Endothelial cell of umbilical vein (primary cell): Measurements from ENCODE around the gene PCED1B. TPM values are rescaled to one million over a fixed set of nuclear protein-coding genes. Genes with fewer than 3 reads are reported as not detected.

Experiments
- BruUV-seq: library from RNA; stranded (reverse); fragments of 400-500 nt; replicated peaks from 2 replicates; lab custom pipeline; 2021; lab: Mats Ljungman, UMichigan
- CTCF ChIA-PET: fragments of 300-600, 350-600 bp; sonication (Branson Sonifier 250); formaldehyde crosslinking; loops from one replicate; lab custom pipeline; 2021; ENCODE audit warnings: antibody characterized with exemption, inconsistent platforms; lab: Charles Lee
- POLR2A ChIA-PET: fragments of 300-600, 350-600 bp; sonication (Branson Sonifier 250); formaldehyde crosslinking; loops from one replicate; lab custom pipeline; 2021; ENCODE audit warnings: antibody characterized with exemption, inconsistent platforms; lab: Charles Lee
- DNase-seq: peaks from one replicate; pipeline ENCODE4 v3.0.0-alpha.2; 2011; ENCODE audit warnings: low read depth, low spot score
- FAIRE-seq: peaks from 2 replicates; lab custom pipeline; 2011; peaks lifted over from hg19 to GRCh38; lab: Jason Lieb, UNC
- H2AFZ ChIP-seq: 2 replicates; pipeline ENCODE4 v1.6.0; 2012; ENCODE audit warnings: low read depth, low read length, control low read depth, inconsistent platforms
- H3K27ac ChIP-seq: 2 replicates; pipeline ENCODE4 v1.5.1; 2011; ENCODE audit warnings: low read depth, mild to moderate bottlenecking, control low read depth, low read length, moderate library complexity; ENCODE audit not compliant: insufficient read depth
- H3K27me3 ChIP-seq, 2 experiments: 2 replicates each; pipeline versions ENCODE4 v1.6.0 to v1.6.1; 2011; ENCODE audit warnings: low read length in 2 of 2, mixed read lengths in 1 of 2; ENCODE audit not compliant: control insufficient read depth in 2 of 2, insufficient read depth in 2 of 2
- H3K36me3 ChIP-seq, 2 experiments: 2 replicates in 1 of 2; 3 replicates in 1 of 2; pipeline ENCODE4 v1.5.1; 2011; ENCODE audit warnings: low read length in 2 of 2, mild to moderate bottlenecking in 1 of 2, moderate library complexity in 1 of 2; ENCODE audit not compliant: control insufficient read depth in 2 of 2, insufficient read depth in 2 of 2; ENCODE audit errors: extremely low read depth in 1 of 2
- H3K4me1 ChIP-seq: 3 replicates; pipeline ENCODE4 v1.5.1; 2011; ENCODE audit warnings: mild to moderate bottlenecking, low read length; ENCODE audit not compliant: control insufficient read depth, insufficient read depth; ENCODE audit errors: extremely low read depth
- H3K4me2 ChIP-seq: 2 replicates; pipeline ENCODE4 v1.6.1; 2011; ENCODE audit warnings: low read length, control low read depth, mixed read lengths; ENCODE audit not compliant: insufficient read depth
- H3K4me3 ChIP-seq, 3 experiments: fragments of 200-600 bp in 1 of 3; sonication (generic), shearing (Covaris generic) in 1 of 3; replicated peaks in 1 of 3; 2 replicates each; pipeline ENCODE4 v1.5.1; 2011 to 2016; ENCODE audit warnings: control low read depth in 3 of 3, low read length in 3 of 3, mild to moderate bottlenecking in 2 of 3, inconsistent platforms in 1 of 3, low read depth in 1 of 3, moderate library complexity in 1 of 3; ENCODE audit not compliant: insufficient read depth in 1 of 3
- H3K79me2 ChIP-seq: 2 replicates; pipeline ENCODE4 v1.6.0; 2012; ENCODE audit warnings: low read length, inconsistent platforms; ENCODE audit not compliant: control insufficient read depth, insufficient read depth
- H3K9ac ChIP-seq: replicated peaks from 2 replicates; pipeline ENCODE3; 2011; ENCODE audit warnings: low read length, control low read depth; ENCODE audit not compliant: insufficient read depth; ENCODE audit errors: extremely low read depth
- H3K9me1 ChIP-seq: replicated peaks from 3 replicates; pipeline ENCODE4 v1.6.0; 2011; ENCODE audit warnings: mild to moderate bottlenecking, low read length; ENCODE audit not compliant: control insufficient read depth, insufficient read depth; ENCODE audit errors: extremely low read depth
- H3K9me3 ChIP-seq: replicated peaks from 2 replicates; pipeline ENCODE4 v1.5.1; 2012; ENCODE audit warnings: low read length, inconsistent platforms; ENCODE audit not compliant: control insufficient read depth, insufficient read depth
- H4K20me1 ChIP-seq: replicated peaks from 2 replicates; pipeline ENCODE3; 2011; ENCODE audit warnings: mild to moderate bottlenecking, low read length; ENCODE audit not compliant: control insufficient read depth, insufficient read depth; ENCODE audit errors: extremely low read depth
- CTCF ChIP-seq, 2 donors: IDR thresholded peaks; 1 replicate in 1 of 2; 2 replicates in 1 of 2; pipeline ENCODE4 v1.5.1; 2011; ENCODE audit warnings: low read length in 2 of 2, mild to moderate bottlenecking in 2 of 2, moderate library complexity in 2 of 2, control low read depth in 1 of 2, inconsistent platforms in 1 of 2, low read depth in 1 of 2; ENCODE audit not compliant: insufficient read depth in 1 of 2; ENCODE audit errors: extremely low read depth in 1 of 2
- EZH2 ChIP-seq: IDR thresholded peaks from 2 replicates; pipeline ENCODE4 v1.6.1; 2012; ENCODE audit warnings: borderline replicate concordance, low read depth, mild to moderate bottlenecking, moderate library complexity, low read length, inconsistent platforms; ENCODE audit not compliant: severe bottlenecking
- FOS ChIP-seq: IDR thresholded peaks from 2 replicates; pipeline ENCODE4 v1.6.1; 2011; ENCODE audit warnings: mild to moderate bottlenecking, low read length, moderate library complexity, borderline replicate concordance; ENCODE audit not compliant: insufficient read depth
- GATA2 ChIP-seq: IDR thresholded peaks from 2 replicates; pipeline ENCODE4 v1.7.0; 2011; ENCODE audit warnings: low read depth, mild to moderate bottlenecking, moderate library complexity, mixed read lengths, low read length; ENCODE audit not compliant: insufficient read length, insufficient read depth
- MAX ChIP-seq: IDR thresholded peaks from 2 replicates; pipeline ENCODE4 v1.6.1; 2011; ENCODE audit not compliant: insufficient read depth, insufficient read length
- MYC ChIP-seq: IDR thresholded peaks from one replicate; pipeline ENCODE4 v1.6.1; 2011; ENCODE audit warnings: mild to moderate bottlenecking, low read depth, low read length
- POLR2A ChIP-seq: IDR thresholded peaks from 2 replicates; pipeline ENCODE4 v1.6.1; 2012; ENCODE audit warnings: low read depth, mild to moderate bottlenecking, control low read depth, low read length
- POLR2AphosphoS5 ChIP-seq: IDR thresholded peaks from 2 replicates; pipeline ENCODE4 v1.6.1; 2012; ENCODE audit warnings: low read depth, mild to moderate bottlenecking, control low read depth, low read length, moderate library complexity; ENCODE audit not compliant: insufficient read depth
- dilution Hi-C: fragments of 300-500 bp; cut with MboI; formaldehyde crosslinking; loops from one replicate; pipeline ENCODE4 v1.15.0; 2019; ENCODE audit warnings: low sequenced_read_pairs; ENCODE audit not compliant: extremely low pct_ligation_motif_present
- intact Hi-C: fragments of 100-400 bp; cut with micrococcal nuclease; formaldehyde crosslinking; loops from one replicate; pipeline ENCODE4 v1.10.0; 2022
- polyA plus RNA-seq, 4 experiments: library from polyadenylated mRNA; depleted of rRNA in 3 of 4; stranded (reverse) in 3 of 4; unstranded in 1 of 4; fragments of >200 nt; gene quantifications; 2 replicates each; pipeline versions ENCODE4 v1.2.1 to v1.2.3, GENCODE V29; 2011 to 2012; ENCODE audit warnings: missing spikeins in 1 of 4
- total RNA-seq: library from RNA; stranded (reverse); gene quantifications from 2 replicates; pipeline ENCODE4 v1.2.3, GENCODE V29; 2021

PCED1B gene
- total and polyA plus RNA-seq, 2 donors (not counting 3 experiments of a cell fraction or from before 2014, with no cell fraction given): 1.7 to 2.6 TPM

DNA sequence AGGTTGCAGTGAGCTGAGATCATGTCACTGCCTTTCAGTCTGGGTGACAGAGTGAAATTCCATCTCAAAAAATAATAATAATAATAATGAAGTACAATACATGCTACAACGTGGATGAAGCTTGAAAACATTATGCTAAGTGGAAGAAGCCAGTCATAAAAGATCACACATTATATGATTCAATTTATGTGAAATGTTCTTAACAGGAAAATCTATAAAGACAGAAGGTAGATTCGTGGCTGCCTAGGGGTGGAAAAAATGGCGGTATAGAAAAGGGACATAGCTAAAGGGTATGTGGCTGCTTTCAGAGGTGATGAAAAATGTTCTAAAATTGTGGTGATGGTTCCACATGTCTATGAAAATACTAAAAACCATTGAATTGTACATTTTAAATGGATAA is 41.3 kb downstream of the PCED1B start:
- Histone ChIP-seq H4K20me1 (no peaks in the 10 kb centered on the region), H3K36me3 (no peaks in the 10 kb centered on the region), H3K9me1 (no peaks in the 10 kb centered on the region), H3K4me3 (no peak overlapping the region), H3K27me3 (no peaks in the 10 kb centered on the region), H3K4me1 (no peaks in the 10 kb centered on the region), H3K79me2 (no peaks in the 10 kb centered on the region), H3K9me3 (no peaks in the 10 kb centered on the region), H3K27ac (no peak overlapping the region), H2AFZ (no peak overlapping the region), H3K4me2 (no peak overlapping the region), H3K9ac (no peak overlapping the region)
- dilution Hi-C loops: no loop called here
- ChIA-PET POLR2A (no interaction called here), CTCF (no interaction called here)
- TF ChIP-seq FOS (no peak), POLR2A (no peak)
- FAIRE-seq: no peak
- no TSS peak for BruUV-seq
- intact Hi-C loops: no loop called here
- DNase-seq: no peak

GRCh38 chr12:47121146-47121545 is 41.7 kb downstream of the PCED1B start:
- Histone ChIP-seq H3K4me2 (no peak overlapping the region), H3K27me3 (no peaks in the 10 kb centered on the region), H3K9me1 (no peaks in the 10 kb centered on the region), H3K36me3 (no peaks in the 10 kb centered on the region), H4K20me1 (no peaks in the 10 kb centered on the region), H3K9me3 (no peaks in the 10 kb centered on the region), H3K4me1 (no peaks in the 10 kb centered on the region), H2AFZ (no peak overlapping the region), H3K79me2 (no peaks in the 10 kb centered on the region), H3K27ac (no peak overlapping the region), H3K9ac (no peak overlapping the region), H3K4me3 (no peak overlapping the region)
- no peak for TF ChIP-seq MYC
- no peak for TF ChIP-seq CTCF (IDR thresholded peaks at IDR 0.05; ENCODE audit: extremely low read depth in 1 of 2, insufficient read depth in 1 of 2, low read depth in 1 of 2, low read length in 2 of 2)
- no peak for TF ChIP-seq POLR2A
- TF ChIP-seq POLR2AphosphoS5: no peak
- no peak for TF ChIP-seq GATA2
- no peak for TF ChIP-seq FOS
- TF ChIP-seq MAX: no peak
- no peak for TF ChIP-seq EZH2
- FAIRE-seq (no peak), DNase-seq (no peak)
- no TSS peak for BruUV-seq
- CTCF ChIA-PET: no interaction called here
- POLR2A ChIA-PET: no interaction called here
- intact Hi-C loops (no loop called here), dilution Hi-C loops (no loop called here)
